ENCODE data around the gene SRA1.
"Not testable (repeated sequence)": the region's sequence is repeated elsewhere in the genome, so short reads cannot be mapped to it uniquely, and the experiment has no call there.

The SRA1 gene

GRCh38 chr5:140594169-140594568, 36.9 kb upstream of the SRA1 start:
- Histone ChIP-seq H3K9me3 (ENCODE audit: control insufficient read depth in 2 of 2, low read length in 2 of 2) (no peaks in the 10 kb centered on the region), H3K27me3 (ENCODE audit: control insufficient read depth in 2 of 2, insufficient read depth in 2 of 2, low read length in 2 of 2) (no peaks in the 10 kb centered on the region), H3K4me3 (ENCODE audit: low read length in 2 of 2) (no peak overlapping the region), H3K27ac (ENCODE audit: low read depth in 2 of 2, low read length in 2 of 2) (no peak overlapping the region), H3K36me3 (ENCODE audit: control insufficient read depth in 2 of 2, insufficient read depth in 2 of 2, low read length in 2 of 2) (no peaks in the 10 kb centered on the region), H3K9ac (ENCODE audit: low read depth in 1 of 2, low read length in 2 of 2) (no peak overlapping the region), H3K4me1 (ENCODE audit: control insufficient read depth in 2 of 2, insufficient read depth in 2 of 2, low read length in 2 of 2) (peaks cover 3 to 8% of the 10 kb centered on the region in 2 donors)

- not testable (repeated sequence) for H3K36me3 ChIP-seq (ENCODE audit: control insufficient read depth in 2 of 2, insufficient read depth in 2 of 2, low read length in 2 of 2); H3K9me3 ChIP-seq (ENCODE audit: control insufficient read depth in 2 of 2, low read length in 2 of 2); H3K27ac ChIP-seq (ENCODE audit: low read depth in 2 of 2, low read length in 2 of 2); H3K9ac ChIP-seq (ENCODE audit: low read depth in 1 of 2, low read length in 2 of 2); H3K4me3 ChIP-seq (ENCODE audit: low read length in 2 of 2); H3K4me1 ChIP-seq (ENCODE audit: control insufficient read depth in 2 of 2, insufficient read depth in 2 of 2, low read length in 2 of 2); H3K27me3 ChIP-seq (ENCODE audit: control insufficient read depth in 2 of 2, insufficient read depth in 2 of 2, low read length in 2 of 2)
These were observed 35.8 kb upstream of the SRA1 start for GRCh38 chr5:140593070-140593469.

- H3K4me3 ChIP-seq (ENCODE audit: low read length in 2 of 2): no peak overlapping the region
- peaks cover 3 to 9% of the 10 kb centered on the region in 2 donors for H3K4me1 ChIP-seq (ENCODE audit: control insufficient read depth in 2 of 2, insufficient read depth in 2 of 2, low read length in 2 of 2)
- no peaks in the 10 kb centered on the region for H3K36me3 ChIP-seq (ENCODE audit: control insufficient read depth in 2 of 2, insufficient read depth in 2 of 2, low read length in 2 of 2)
- no peak overlapping the region for H3K27ac ChIP-seq (ENCODE audit: low read depth in 2 of 2, low read length in 2 of 2)
- no peaks in the 10 kb centered on the region for H3K27me3 ChIP-seq (ENCODE audit: control insufficient read depth in 2 of 2, insufficient read depth in 2 of 2, low read length in 2 of 2)
- no peak overlapping the region for H3K9ac ChIP-seq (ENCODE audit: low read depth in 1 of 2, low read length in 2 of 2)
- no peaks in the 10 kb centered on the region for H3K9me3 ChIP-seq (ENCODE audit: control insufficient read depth in 2 of 2, low read length in 2 of 2)
These were observed 34.6 kb upstream of the SRA1 start for GRCh38 chr5:140591747-140592372.

GRCh38 chr5:140590861-140591260, 33.6 kb upstream of the SRA1 start:
- Histone ChIP-seq H3K4me3 (ENCODE audit: low read length in 2 of 2) (no peak overlapping the region), H3K9ac (ENCODE audit: low read depth in 1 of 2, low read length in 2 of 2) (no peak overlapping the region), H3K36me3 (ENCODE audit: control insufficient read depth in 2 of 2, insufficient read depth in 2 of 2, low read length in 2 of 2) (no peaks in the 10 kb centered on the region), H3K27ac (ENCODE audit: low read depth in 2 of 2, low read length in 2 of 2) (no peak overlapping the region), H3K9me3 (ENCODE audit: control insufficient read depth in 2 of 2, low read length in 2 of 2) (no peaks in the 10 kb centered on the region), H3K4me1 (ENCODE audit: control insufficient read depth in 2 of 2, insufficient read depth in 2 of 2, low read length in 2 of 2) (peaks cover 0 to 5% of the 10 kb centered on the region in 2 donors), H3K27me3 (ENCODE audit: control insufficient read depth in 2 of 2, insufficient read depth in 2 of 2, low read length in 2 of 2) (no peaks in the 10 kb centered on the region)

GRCh38 chr5:140588311-140589070, 31.2 kb upstream of the SRA1 start:
- H3K4me1 ChIP-seq (ENCODE audit: control insufficient read depth in 2 of 2, insufficient read depth in 2 of 2, low read length in 2 of 2): peaks cover 0 to 2% of the 10 kb centered on the region in 2 donors
- no peak overlapping the region for H3K9ac ChIP-seq (ENCODE audit: low read depth in 1 of 2, low read length in 2 of 2)
- no peaks in the 10 kb centered on the region for H3K9me3 ChIP-seq (ENCODE audit: control insufficient read depth in 2 of 2, low read length in 2 of 2)

GRCh38 chr5:140587495-140587894, 30.2 kb upstream of the SRA1 start:
- Histone ChIP-seq H3K4me3 (ENCODE audit: low read length in 2 of 2) (no peak overlapping the region), H3K9ac (ENCODE audit: low read depth in 1 of 2, low read length in 2 of 2) (no peak overlapping the region), H3K9me3 (ENCODE audit: control insufficient read depth in 2 of 2, low read length in 2 of 2) (no peaks in the 10 kb centered on the region), H3K27me3 (ENCODE audit: control insufficient read depth in 2 of 2, insufficient read depth in 2 of 2, low read length in 2 of 2) (no peaks in the 10 kb centered on the region), H3K36me3 (ENCODE audit: control insufficient read depth in 2 of 2, insufficient read depth in 2 of 2, low read length in 2 of 2) (no peaks in the 10 kb centered on the region), H3K27ac (ENCODE audit: low read depth in 2 of 2, low read length in 2 of 2) (no peak overlapping the region), H3K4me1 (ENCODE audit: control insufficient read depth in 2 of 2, insufficient read depth in 2 of 2, low read length in 2 of 2) (peaks cover 0 to 2% of the 10 kb centered on the region in 2 donors)

More at GRCh38 chr5:140588311-140589070, 31.2 kb upstream of the SRA1 start:
- no peaks in the 10 kb centered on the region for H3K36me3 ChIP-seq (ENCODE audit: control insufficient read depth in 2 of 2, insufficient read depth in 2 of 2, low read length in 2 of 2)
- H3K27me3 ChIP-seq (ENCODE audit: control insufficient read depth in 2 of 2, insufficient read depth in 2 of 2, low read length in 2 of 2): no peaks in the 10 kb centered on the region
- no peak overlapping the region for H3K4me3 ChIP-seq (ENCODE audit: low read length in 2 of 2)
- no peak overlapping the region for H3K27ac ChIP-seq (ENCODE audit: low read depth in 2 of 2, low read length in 2 of 2)

- H3K27ac ChIP-seq (ENCODE audit: low read depth in 2 of 2, low read length in 2 of 2); H3K4me1 ChIP-seq (ENCODE audit: control insufficient read depth in 2 of 2, insufficient read depth in 2 of 2, low read length in 2 of 2); H3K4me3 ChIP-seq (ENCODE audit: low read length in 2 of 2); H3K36me3 ChIP-seq (ENCODE audit: control insufficient read depth in 2 of 2, insufficient read depth in 2 of 2, low read length in 2 of 2); H3K9ac ChIP-seq (ENCODE audit: low read depth in 1 of 2, low read length in 2 of 2); H3K9me3 ChIP-seq (ENCODE audit: control insufficient read depth in 2 of 2, low read length in 2 of 2); H3K27me3 ChIP-seq (ENCODE audit: control insufficient read depth in 2 of 2, insufficient read depth in 2 of 2, low read length in 2 of 2): not testable (repeated sequence)
These were observed 22.0 kb upstream of the SRA1 start for GRCh38 chr5:140579188-140579747.

- Histone ChIP-seq H3K27me3 (ENCODE audit: control insufficient read depth in 2 of 2, insufficient read depth in 2 of 2, low read length in 2 of 2) (no peaks in the 10 kb centered on the region), H3K27ac (ENCODE audit: low read depth in 2 of 2, low read length in 2 of 2) (peak overlapping the region; percentile 19 to 56), H3K4me1 (ENCODE audit: control insufficient read depth in 2 of 2, insufficient read depth in 2 of 2, low read length in 2 of 2) (peaks cover 5% of the 10 kb centered on the region in 2 donors), H3K9me3 (ENCODE audit: control insufficient read depth in 2 of 2, low read length in 2 of 2) (no peaks in the 10 kb centered on the region), H3K4me3 (ENCODE audit: low read length in 2 of 2) (no peak overlapping the region), H3K9ac (ENCODE audit: low read depth in 1 of 2, low read length in 2 of 2) (peak overlapping the region in 1 of 2 donors; percentile 24), H3K36me3 (ENCODE audit: control insufficient read depth in 2 of 2, insufficient read depth in 2 of 2, low read length in 2 of 2) (no peaks in the 10 kb centered on the region)
These were observed 19.5 kb upstream of the SRA1 start for GRCh38 chr5:140576776-140577201.

- Histone ChIP-seq H3K9me3 (ENCODE audit: control insufficient read depth in 2 of 2, low read length in 2 of 2) (no peaks in the 10 kb centered on the region), H3K36me3 (ENCODE audit: control insufficient read depth in 2 of 2, insufficient read depth in 2 of 2, low read length in 2 of 2) (peaks cover 0 to 3% of the 10 kb centered on the region in 2 donors), H3K27ac (ENCODE audit: low read depth in 2 of 2, low read length in 2 of 2) (no peak overlapping the region), H3K4me1 (ENCODE audit: control insufficient read depth in 2 of 2, insufficient read depth in 2 of 2, low read length in 2 of 2) (peaks cover 5% of the 10 kb centered on the region in 2 donors), H3K9ac (ENCODE audit: low read depth in 1 of 2, low read length in 2 of 2) (no peak overlapping the region), H3K27me3 (ENCODE audit: control insufficient read depth in 2 of 2, insufficient read depth in 2 of 2, low read length in 2 of 2) (no peaks in the 10 kb centered on the region), H3K4me3 (ENCODE audit: low read length in 2 of 2) (no peak overlapping the region)
These were observed 18.0 kb upstream of the SRA1 start for GRCh38 chr5:140575309-140575708.

GRCh38 chr5:140574165-140574564, 16.9 kb upstream of the SRA1 start:
- no peaks in the 10 kb centered on the region for H3K9me3 ChIP-seq (ENCODE audit: control insufficient read depth in 2 of 2, low read length in 2 of 2)
- H3K36me3 ChIP-seq (ENCODE audit: control insufficient read depth in 2 of 2, insufficient read depth in 2 of 2, low read length in 2 of 2): peaks cover 0 to 7% of the 10 kb centered on the region in 2 donors
- no peak overlapping the region for H3K9ac ChIP-seq (ENCODE audit: low read depth in 1 of 2, low read length in 2 of 2)
- no peaks in the 10 kb centered on the region for H3K27me3 ChIP-seq (ENCODE audit: control insufficient read depth in 2 of 2, insufficient read depth in 2 of 2, low read length in 2 of 2)
- H3K4me3 ChIP-seq (ENCODE audit: low read length in 2 of 2): no peak overlapping the region
- peaks cover 5 to 10% of the 10 kb centered on the region in 2 donors for H3K4me1 ChIP-seq (ENCODE audit: control insufficient read depth in 2 of 2, insufficient read depth in 2 of 2, low read length in 2 of 2)
- no peak overlapping the region for H3K27ac ChIP-seq (ENCODE audit: low read depth in 2 of 2, low read length in 2 of 2)

All from mucosa of rectum (tissue), 2 donors.